Measurements from ENCODE around the gene TNIK.
A peak's percentile ranks its signal among the peaks of the same experiment; 100 is the strongest.

Gene TNIK

GRCh38 chr3:171221104-171221503, 239.1 kb downstream of the TNIK start:
- no peak for DNase-seq

GRCh38 chr3:171219258-171219657, 240.9 kb downstream of the TNIK start:
- DNase-seq: no peak

- no peak for DNase-seq
Observed at GRCh38 chr3:171218069-171218468, 242.1 kb downstream of the TNIK start.

- DNase-seq: no peak
Observed at GRCh38 chr3:171213907-171214306, 246.3 kb downstream of the TNIK start.

GRCh38 chr3:171213178-171213577, 247.0 kb downstream of the TNIK start:
- no peak for DNase-seq

GRCh38 chr3:171212648-171213047, 247.6 kb downstream of the TNIK start:
- no peak for DNase-seq

GRCh38 chr3:171206283-171206682, 253.9 kb downstream of the TNIK start:
- DNase-seq: no peak

GRCh38 chr3:171204942-171205341, 255.3 kb downstream of the TNIK start:
- no peak for DNase-seq

GRCh38 chr3:171201825-171202224, 258.4 kb downstream of the TNIK start:
- DNase-seq: no peak

- DNase-seq: no peak
Observed at GRCh38 chr3:171200750-171201088, 259.5 kb downstream of the TNIK start.

GRCh38 chr3:171200052-171200749, 260.0 kb downstream of the TNIK start:
- no peak for DNase-seq

GRCh38 chr3:171199473-171199829, 260.8 kb downstream of the TNIK start:
- DNase-seq: no peak

GRCh38 chr3:171198781-171199472, 261.3 kb downstream of the TNIK start:
- DNase-seq: no peak

GRCh38 chr3:171195686-171196085, 264.5 kb downstream of the TNIK start:
- DNase-seq: no peak

GRCh38 chr3:171194965-171195364, 265.2 kb downstream of the TNIK start:
- DNase-seq: no peak

GRCh38 chr3:171193693-171194092, 266.5 kb downstream of the TNIK start:
- DNase-seq: no peak

- no peak for DNase-seq
Observed at GRCh38 chr3:171192176-171192854, 267.9 kb downstream of the TNIK start.

GRCh38 chr3:171190668-171191067, 269.5 kb downstream of the TNIK start:
- DNase-seq: no peak

- DNase-seq: no peak
Observed at GRCh38 chr3:171189394-171190080, 270.7 kb downstream of the TNIK start.

- DNase-seq: peak; percentile 47
Observed at GRCh38 chr3:171187706-171188290, 272.4 kb downstream of the TNIK start.

- DNase-seq: no peak
Observed at GRCh38 chr3:171186817-171187500, 273.2 kb downstream of the TNIK start.

GRCh38 chr3:171186383-171186782, 273.8 kb downstream of the TNIK start:
- DNase-seq: no peak

GRCh38 chr3:171185959-171186358, 274.2 kb downstream of the TNIK start:
- DNase-seq: no peak

Data from NCI-H526 treated with DMSO at 0.1 percent for 48 hours (cell line).